ENCODE results near the gene AMELX. TPM values are rescaled to one million over a fixed set of nuclear protein-coding genes. Genes with fewer than 3 reads are reported as not detected.

Gene AMELX
- total RNA-seq, 1 donor from 2014 or later: not detected

DNA sequence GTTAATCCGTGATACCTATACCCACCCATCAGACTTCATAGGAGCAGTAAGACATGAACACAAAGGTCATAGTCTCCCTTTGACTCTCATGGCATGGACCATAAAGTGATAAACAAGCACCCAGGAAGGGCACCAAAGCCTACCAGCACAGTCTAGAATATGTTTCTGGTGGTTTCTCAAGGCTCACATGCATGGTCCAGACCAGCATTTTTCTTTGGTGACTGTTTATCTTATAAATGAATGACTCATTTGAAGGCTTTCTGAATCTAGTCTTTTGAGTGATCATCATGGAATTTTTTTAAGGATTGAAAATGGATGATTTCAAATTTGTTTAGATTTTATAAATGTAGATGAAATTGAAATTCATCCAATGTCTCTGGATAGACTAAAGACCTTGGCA lies 32.0 kb upstream of the AMELX start:
- Histone ChIP-seq H2AFZ (ENCODE audit: low read depth, low read length) (no peak overlapping the region), H3K4me3 (ENCODE audit: insufficient read depth, low read depth, low read length) (no peak overlapping the region), H3K79me2 (ENCODE audit: insufficient read depth, low read length) (no peaks in the 10 kb centered on the region), H4K20me1 (ENCODE audit: insufficient read depth, low read length) (no peaks in the 10 kb centered on the region), H3K4me1 (ENCODE audit: insufficient read depth, low read length) (peaks cover 6% of the 10 kb centered on the region), H3K36me3 (ENCODE audit: insufficient read depth, low read length) (no peaks in the 10 kb centered on the region), H3K9ac (ENCODE audit: low read length) (no peak overlapping the region), H3K4me2 (ENCODE audit: low read length) (no peak overlapping the region), H3K27me3 (ENCODE audit: insufficient read depth, low read length) (no peaks in the 10 kb centered on the region), H3K9me3 (ENCODE audit: insufficient read depth, low read depth, low read length) (no peaks in the 10 kb centered on the region), H3K27ac (ENCODE audit: low read depth, low read length) (no peak overlapping the region)
- no peaks in the 10 kb centered on the region for H3K36me3 Mint-ChIP-seq (ENCODE audit: low read depth, unreplicated experiment)
- no peak overlapping the region for H3K27ac Mint-ChIP-seq (ENCODE audit: unreplicated experiment)
- H3K9me3 Mint-ChIP-seq (ENCODE audit: unreplicated experiment): no peaks in the 10 kb centered on the region
- H3K4me1 Mint-ChIP-seq (ENCODE audit: low read depth, unreplicated experiment): peaks cover 4% of the 10 kb centered on the region
- no peak overlapping the region for H3K4me3 Mint-ChIP-seq (ENCODE audit: unreplicated experiment)
- no peaks in the 10 kb centered on the region for H3K27me3 Mint-ChIP-seq (ENCODE audit: low read depth, unreplicated experiment)
- no peak for TF ChIP-seq CTCF (IDR thresholded peaks at IDR 0.05; ENCODE audit: insufficient read depth, low read depth, low read length)
- TF ChIP-seq EZH2 (IDR thresholded peaks at IDR 0.05; ENCODE audit: insufficient read depth, low read length): no peak
- DNase-seq (ENCODE audit: low read depth): peak; percentile 64
- FAIRE-seq: no peak

- FAIRE-seq (peak; percentile 13), DNase-seq (ENCODE audit: low read depth) (no peak)
- H3K27ac ChIP-seq (ENCODE audit: low read depth, low read length): no peak overlapping the region
- no peak overlapping the region for H2AFZ ChIP-seq (ENCODE audit: low read depth, low read length)
- H3K4me1 ChIP-seq (ENCODE audit: insufficient read depth, low read length): peaks cover 6% of the 10 kb centered on the region
- no peaks in the 10 kb centered on the region for H3K9me3 ChIP-seq (ENCODE audit: insufficient read depth, low read depth, low read length)
- H4K20me1 ChIP-seq (ENCODE audit: insufficient read depth, low read length): no peaks in the 10 kb centered on the region
- H3K36me3 ChIP-seq (ENCODE audit: insufficient read depth, low read length): no peaks in the 10 kb centered on the region
- Mint-ChIP-seq H3K27me3 (ENCODE audit: low read depth, unreplicated experiment) (no peaks in the 10 kb centered on the region), H3K9me3 (ENCODE audit: unreplicated experiment) (no peaks in the 10 kb centered on the region), H3K4me3 (ENCODE audit: unreplicated experiment) (no peak overlapping the region), H3K4me1 (ENCODE audit: low read depth, unreplicated experiment) (peaks cover 7% of the 10 kb centered on the region), H3K36me3 (ENCODE audit: low read depth, unreplicated experiment) (no peaks in the 10 kb centered on the region), H3K27ac (ENCODE audit: unreplicated experiment) (no peak overlapping the region)
- H3K4me3 ChIP-seq (ENCODE audit: insufficient read depth, low read depth, low read length): no peak overlapping the region
- no peak overlapping the region for H3K4me2 ChIP-seq (ENCODE audit: low read length)
- TF ChIP-seq CTCF (IDR thresholded peaks at IDR 0.05; ENCODE audit: insufficient read depth, low read depth, low read length) (no peak), EZH2 (IDR thresholded peaks at IDR 0.05; ENCODE audit: insufficient read depth, low read length) (no peak)
- H3K79me2 ChIP-seq (ENCODE audit: insufficient read depth, low read length): no peaks in the 10 kb centered on the region
- no peaks in the 10 kb centered on the region for H3K27me3 ChIP-seq (ENCODE audit: insufficient read depth, low read length)
- H3K9ac ChIP-seq (ENCODE audit: low read length): no peak overlapping the region
Observed at GRCh38 chrX:11264925-11265324, 28.3 kb upstream of the AMELX start.

- H3K4me3 Mint-ChIP-seq (ENCODE audit: unreplicated experiment): no peak overlapping the region
- H2AFZ ChIP-seq (ENCODE audit: low read depth, low read length): no peak overlapping the region
- H3K36me3 Mint-ChIP-seq (ENCODE audit: low read depth, unreplicated experiment): no peaks in the 10 kb centered on the region
- no peak overlapping the region for H3K9ac ChIP-seq (ENCODE audit: low read length)
- H4K20me1 ChIP-seq (ENCODE audit: insufficient read depth, low read length): no peaks in the 10 kb centered on the region
- H3K4me1 Mint-ChIP-seq (ENCODE audit: low read depth, unreplicated experiment): peaks cover 7% of the 10 kb centered on the region
- no peaks in the 10 kb centered on the region for H3K27me3 Mint-ChIP-seq (ENCODE audit: low read depth, unreplicated experiment)
- TF ChIP-seq EZH2 (IDR thresholded peaks at IDR 0.05; ENCODE audit: insufficient read depth, low read length): no peak
- no peak overlapping the region for H3K4me3 ChIP-seq (ENCODE audit: insufficient read depth, low read depth, low read length)
- no peak overlapping the region for H3K27ac ChIP-seq (ENCODE audit: low read depth, low read length)
- H3K4me1 ChIP-seq (ENCODE audit: insufficient read depth, low read length): peaks cover 6% of the 10 kb centered on the region
- no peaks in the 10 kb centered on the region for H3K9me3 Mint-ChIP-seq (ENCODE audit: unreplicated experiment)
- peak; percentile 58 for FAIRE-seq
- H3K27ac Mint-ChIP-seq (ENCODE audit: unreplicated experiment): no peak overlapping the region
- H3K79me2 ChIP-seq (ENCODE audit: insufficient read depth, low read length): no peaks in the 10 kb centered on the region
- H3K27me3 ChIP-seq (ENCODE audit: insufficient read depth, low read length): no peaks in the 10 kb centered on the region
- H3K36me3 ChIP-seq (ENCODE audit: insufficient read depth, low read length): no peaks in the 10 kb centered on the region
- no peak overlapping the region for H3K4me2 ChIP-seq (ENCODE audit: low read length)
- no peak for DNase-seq (ENCODE audit: low read depth)
- H3K9me3 ChIP-seq (ENCODE audit: insufficient read depth, low read depth, low read length): no peaks in the 10 kb centered on the region
Observed at GRCh38 chrX:11265352-11265751, 27.9 kb upstream of the AMELX start.

All from astrocyte (in vitro differentiated cells and primary cell).